LNCaP clone FGC (cell line): ENCODE data around the gene RIC8A.

Experiments
- DNase-seq: peaks from one replicate; pipeline ENCODE4 v3.0.0-alpha.2; 2011; ENCODE audit warnings: low read depth
- H3K4me3 ChIP-seq: 2 replicates; pipeline ENCODE4 v1.5.1; 2011; ENCODE audit warnings: mild to moderate bottlenecking, low read depth, low read length, control low read depth
- TF ChIP-seq, protein P1 (sequence below): IDR thresholded peaks from 2 replicates; pipeline ENCODE4 v1.5.1; 2012; ENCODE audit warnings: mild to moderate bottlenecking; ENCODE audit not compliant: control insufficient read depth, insufficient read depth; ENCODE audit errors: extremely low read depth

Gene RIC8A

DNA sequence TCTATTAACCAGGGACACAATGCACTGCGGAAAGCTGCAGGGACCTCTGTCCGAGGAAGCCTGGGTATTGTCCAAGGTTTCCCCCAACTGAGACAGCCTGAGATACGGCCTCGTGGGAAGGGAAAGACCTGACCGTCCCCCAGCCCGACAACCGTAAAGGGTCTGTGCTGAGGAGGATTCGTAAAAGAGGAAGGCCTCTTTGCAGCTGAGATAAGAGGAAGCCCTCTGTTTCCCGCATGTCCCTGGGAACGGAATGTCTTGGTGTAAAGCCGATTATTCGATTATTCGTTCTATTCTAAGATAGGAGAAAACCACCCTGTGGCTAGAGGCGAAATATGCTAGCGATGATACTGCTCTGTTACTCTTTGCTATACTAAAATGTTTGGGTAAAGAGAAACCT lies 5.5 kb upstream of the RIC8A start:
- no peak overlapping the region for H3K4me3 ChIP-seq
- TF ChIP-seq, protein P1, sequence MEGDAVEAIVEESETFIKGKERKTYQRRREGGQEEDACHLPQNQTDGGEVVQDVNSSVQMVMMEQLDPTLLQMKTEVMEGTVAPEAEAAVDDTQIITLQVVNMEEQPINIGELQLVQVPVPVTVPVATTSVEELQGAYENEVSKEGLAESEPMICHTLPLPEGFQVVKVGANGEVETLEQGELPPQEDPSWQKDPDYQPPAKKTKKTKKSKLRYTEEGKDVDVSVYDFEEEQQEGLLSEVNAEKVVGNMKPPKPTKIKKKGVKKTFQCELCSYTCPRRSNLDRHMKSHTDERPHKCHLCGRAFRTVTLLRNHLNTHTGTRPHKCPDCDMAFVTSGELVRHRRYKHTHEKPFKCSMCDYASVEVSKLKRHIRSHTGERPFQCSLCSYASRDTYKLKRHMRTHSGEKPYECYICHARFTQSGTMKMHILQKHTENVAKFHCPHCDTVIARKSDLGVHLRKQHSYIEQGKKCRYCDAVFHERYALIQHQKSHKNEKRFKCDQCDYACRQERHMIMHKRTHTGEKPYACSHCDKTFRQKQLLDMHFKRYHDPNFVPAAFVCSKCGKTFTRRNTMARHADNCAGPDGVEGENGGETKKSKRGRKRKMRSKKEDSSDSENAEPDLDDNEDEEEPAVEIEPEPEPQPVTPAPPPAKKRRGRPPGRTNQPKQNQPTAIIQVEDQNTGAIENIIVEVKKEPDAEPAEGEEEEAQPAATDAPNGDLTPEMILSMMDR, result no peak
- DNase-seq, result no peak

DNA sequence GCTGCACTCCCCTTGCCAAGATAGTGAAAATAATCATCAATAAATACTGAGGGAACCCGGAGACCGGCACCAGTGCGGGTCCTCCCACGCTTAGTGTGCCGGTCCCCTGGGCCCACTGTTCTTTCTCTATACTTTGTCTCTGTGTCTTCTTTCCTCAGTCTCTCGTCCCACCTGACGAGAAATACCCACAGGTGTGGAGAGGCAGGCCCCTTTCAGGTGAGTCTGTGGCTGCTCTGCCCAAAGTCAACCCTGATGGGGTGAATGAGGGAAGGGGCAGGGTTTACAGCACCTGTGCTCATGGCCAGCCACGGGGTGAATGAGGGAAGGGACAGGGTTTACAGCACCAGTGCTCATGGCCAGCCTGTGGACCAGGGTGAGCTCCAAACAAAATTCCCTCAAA lies 5.0 kb upstream of the RIC8A start:
- H3K4me3 ChIP-seq, result no peak overlapping the region
- TF ChIP-seq, protein P1, result no peak
- no peak for DNase-seq

DNA sequence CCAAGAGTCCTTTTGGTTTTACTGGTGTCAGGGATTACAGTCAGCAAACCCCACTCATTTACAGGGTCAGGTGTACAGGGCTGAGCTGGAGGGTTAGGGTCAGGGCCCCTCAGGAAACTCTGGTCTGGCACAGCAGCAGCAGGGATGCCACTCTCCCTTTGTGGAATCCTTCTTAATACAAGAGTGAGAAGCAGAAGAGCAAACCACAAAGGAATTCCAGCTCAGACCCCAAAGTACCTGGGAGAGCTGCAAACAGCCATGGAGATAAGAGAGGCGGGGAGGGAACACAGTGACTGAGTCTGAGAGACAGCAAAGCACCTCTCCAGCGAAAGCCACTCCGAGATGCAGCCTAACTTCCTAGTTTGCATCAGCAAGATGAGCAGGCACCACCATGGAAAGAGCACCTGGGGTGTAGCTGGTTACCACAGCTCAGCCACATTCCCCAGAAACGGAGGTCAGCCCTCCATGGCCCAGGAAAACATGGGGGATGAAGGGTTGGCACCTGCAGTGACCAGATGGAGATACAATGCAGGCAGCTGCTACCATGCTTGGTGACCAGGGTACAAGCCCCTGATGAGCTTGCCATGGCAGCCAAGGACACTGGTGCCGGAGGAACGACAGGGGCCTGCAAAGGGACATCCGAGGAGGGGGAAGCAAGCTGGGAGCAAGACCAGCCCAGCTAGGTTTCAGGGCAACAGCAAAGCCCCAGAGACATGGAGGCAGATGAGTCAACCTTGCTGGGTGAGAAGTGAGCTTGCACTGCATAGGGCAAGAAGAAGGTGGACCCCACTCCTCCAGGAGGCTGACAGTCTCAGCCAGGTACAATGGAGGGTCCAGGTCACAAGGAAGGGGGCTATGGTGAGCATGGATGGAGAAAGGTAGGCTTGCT lies 4.2 kb upstream of the RIC8A start:
- H3K4me3 ChIP-seq, result no peak overlapping the region
- TF ChIP-seq, protein P1, result no peak
- DNase-seq, result no peak

DNA sequence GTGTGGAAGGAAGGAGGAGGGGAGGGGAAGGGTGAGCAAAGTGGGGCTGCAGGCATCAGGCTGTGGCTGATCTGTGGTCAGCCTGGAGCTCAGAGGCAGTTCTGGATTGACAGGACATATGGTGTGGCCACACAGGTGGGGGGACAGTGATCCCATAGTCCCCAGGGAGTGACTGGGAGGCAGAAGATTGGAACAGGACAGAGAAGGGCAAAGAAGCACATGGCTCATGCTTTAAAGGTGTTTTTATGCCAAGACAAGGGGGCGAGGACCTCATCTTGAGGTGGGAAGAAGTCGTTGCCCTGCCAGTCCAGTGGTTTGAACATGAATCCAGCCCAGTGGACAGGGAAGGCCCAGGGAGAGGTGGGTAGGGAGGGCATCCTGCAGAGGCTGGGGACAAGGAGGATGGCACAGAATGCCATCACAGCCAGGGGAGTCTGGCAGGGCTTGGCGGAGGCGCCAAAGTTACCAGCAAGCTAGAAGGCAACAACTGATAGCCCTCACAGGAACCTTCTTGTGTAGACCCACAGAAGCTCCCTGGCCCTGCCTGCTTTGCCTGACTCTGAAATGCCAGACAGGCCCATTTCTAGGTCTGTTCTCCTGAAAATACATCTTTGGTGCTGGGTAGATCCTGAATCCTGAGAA lies 3.4 kb upstream of the RIC8A start:
- TF ChIP-seq, protein P1, result no peak
- no peak for DNase-seq
- H3K4me3 ChIP-seq, result no peak overlapping the region

DNA sequence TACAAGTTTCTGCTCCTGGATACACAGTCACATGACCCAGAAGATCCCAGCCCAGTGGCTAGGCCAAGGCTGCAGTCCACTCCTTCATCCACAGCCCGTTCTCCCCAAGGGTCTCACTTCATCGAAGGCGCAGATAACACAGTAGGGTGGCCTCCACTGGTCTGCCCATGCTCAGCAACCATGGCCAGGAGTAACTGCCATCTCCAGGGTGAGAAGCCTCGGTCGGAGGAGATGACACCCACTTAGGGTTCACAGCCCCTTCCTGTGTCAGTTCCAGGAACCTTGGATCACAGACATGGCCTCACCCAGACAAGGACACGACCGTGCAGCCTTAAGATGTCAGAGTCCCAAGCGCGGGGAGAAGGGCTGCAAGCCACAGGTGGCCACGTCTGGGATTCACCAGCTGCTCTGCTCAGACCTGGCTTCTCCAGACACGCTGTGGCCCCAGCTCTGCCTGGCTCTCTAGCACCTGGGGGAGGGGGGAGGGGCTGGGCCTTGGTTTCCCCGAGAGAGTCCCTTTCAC lies 2.9 kb upstream of the RIC8A start:
- TF ChIP-seq, protein P1, result no peak
- no peak for DNase-seq
- H3K4me3 ChIP-seq, result no peak overlapping the region

DNA sequence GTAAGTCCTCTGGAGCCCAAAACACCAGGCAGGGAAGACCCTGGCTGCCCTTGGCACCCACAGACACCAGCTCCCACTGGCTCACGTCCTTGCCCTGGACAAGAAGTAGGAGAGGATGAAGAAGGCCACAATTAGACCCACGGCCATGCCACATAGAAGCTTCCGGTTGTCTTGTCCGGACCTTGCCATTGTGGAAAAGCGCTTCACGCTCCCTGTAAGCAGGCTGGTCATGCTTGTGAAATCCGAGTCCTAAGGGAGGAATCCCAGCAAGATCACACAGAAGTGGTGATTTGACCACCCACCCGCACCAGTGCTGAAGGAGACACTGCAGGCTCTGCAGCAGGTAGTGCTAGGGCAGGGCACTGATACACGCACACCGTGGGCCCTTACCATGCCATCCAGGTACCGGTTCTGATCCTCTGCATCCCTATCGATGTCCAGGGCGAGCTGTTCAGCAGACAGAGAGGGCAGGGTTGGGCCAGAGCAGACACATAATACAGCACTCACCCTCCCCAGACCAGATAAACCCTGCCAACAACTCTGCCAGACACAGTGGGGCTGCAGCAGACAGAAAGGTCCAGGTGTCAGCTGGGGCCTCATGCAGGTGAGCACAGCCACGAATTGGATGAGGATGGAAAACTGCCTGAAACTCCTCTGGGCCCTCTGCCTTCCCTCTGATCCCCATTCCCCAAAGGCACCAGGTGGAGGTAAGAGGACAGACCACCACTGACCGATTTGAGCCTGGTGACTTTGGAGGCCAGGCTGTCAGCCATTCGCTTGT lies 2.1 kb upstream of the RIC8A start:
- H3K4me3 ChIP-seq, result peak overlapping the region; percentile 88
- TF ChIP-seq, protein P1, result no peak
- no peak for DNase-seq
